ENCODE measurements around the gene SPIRE2.

- no peak for TF ChIP-seq CTCF (IDR thresholded peaks at IDR 0.05)
- no peak for TF ChIP-seq EP300 (IDR thresholded peaks at IDR 0.05)
- TF ChIP-seq POLR2A (IDR thresholded peaks at IDR 0.05), result no peak
Observed at GRCh38 chr16:89845417-89845816, 17.1 kb downstream of the SPIRE2 start.

Measured in gastroesophageal sphincter (tissue), 3 donors.